Measurements from ENCODE around the gene ISG15.

The ISG15 gene

GRCh38 chr1:1020415-1021009, 7.2 kb downstream of the ISG15 start:
- H3K27me3 ChIP-seq (replicated peaks; ENCODE audit: control insufficient read depth, insufficient read depth, low read length) = no peaks in the 10 kb centered on the region
- no peak for TF ChIP-seq CTCF (IDR thresholded peaks at IDR 0.05; ENCODE audit: insufficient read depth, low read length, poor library complexity, severe bottlenecking)
- DNase-seq (ENCODE audit: extremely low read depth, insufficient read length) = no peak
- H3K36me3 ChIP-seq (ENCODE audit: control insufficient read depth, insufficient read depth, low read length) = no peaks in the 10 kb centered on the region
- H3K4me3 ChIP-seq (replicated peaks; ENCODE audit: low read depth, low read length) = peak overlapping the region; percentile 71

GRCh38 chr1:1021010-1021919, 8.0 kb downstream of the ISG15 start:
- no peaks in the 10 kb centered on the region for H3K27me3 ChIP-seq (replicated peaks; ENCODE audit: control insufficient read depth, insufficient read depth, low read length)
- DNase-seq (ENCODE audit: extremely low read depth, insufficient read length) = no peak
- peak overlapping the region; percentile 71 for H3K4me3 ChIP-seq (replicated peaks; ENCODE audit: low read depth, low read length)
- TF ChIP-seq CTCF (IDR thresholded peaks at IDR 0.05; ENCODE audit: insufficient read depth, low read length, poor library complexity, severe bottlenecking) = no peak
- H3K36me3 ChIP-seq (ENCODE audit: control insufficient read depth, insufficient read depth, low read length) = no peaks in the 10 kb centered on the region

- no peak for DNase-seq (ENCODE audit: extremely low read depth, insufficient read length)
- no peaks in the 10 kb centered on the region for H3K27me3 ChIP-seq (replicated peaks; ENCODE audit: control insufficient read depth, insufficient read depth, low read length)
- no peak overlapping the region for H3K4me3 ChIP-seq (replicated peaks; ENCODE audit: low read depth, low read length)
- no peaks in the 10 kb centered on the region for H3K36me3 ChIP-seq (ENCODE audit: control insufficient read depth, insufficient read depth, low read length)
- TF ChIP-seq CTCF (IDR thresholded peaks at IDR 0.05; ENCODE audit: insufficient read depth, low read length, poor library complexity, severe bottlenecking) = no peak
These were observed 8.6 kb downstream of the ISG15 start for GRCh38 chr1:1021920-1022259.

GRCh38 chr1:1022302-1023009, 9.2 kb downstream of the ISG15 start:
- H3K27me3 ChIP-seq (replicated peaks; ENCODE audit: control insufficient read depth, insufficient read depth, low read length) = no peaks in the 10 kb centered on the region
- no peak for TF ChIP-seq CTCF (IDR thresholded peaks at IDR 0.05; ENCODE audit: insufficient read depth, low read length, poor library complexity, severe bottlenecking)
- H3K4me3 ChIP-seq (replicated peaks; ENCODE audit: low read depth, low read length) = no peak overlapping the region
- no peaks in the 10 kb centered on the region for H3K36me3 ChIP-seq (ENCODE audit: control insufficient read depth, insufficient read depth, low read length)
- DNase-seq (ENCODE audit: extremely low read depth, insufficient read length) = no peak

- no peak for TF ChIP-seq CTCF (IDR thresholded peaks at IDR 0.05; ENCODE audit: insufficient read depth, low read length, poor library complexity, severe bottlenecking)
- H3K36me3 ChIP-seq (ENCODE audit: control insufficient read depth, insufficient read depth, low read length) = no peaks in the 10 kb centered on the region; the same call in 1 of the 2 replicates
- H3K27me3 ChIP-seq (replicated peaks; ENCODE audit: control insufficient read depth, insufficient read depth, low read length) = no peaks in the 10 kb centered on the region
- DNase-seq (ENCODE audit: extremely low read depth, insufficient read length) = no peak
- H3K4me3 ChIP-seq (replicated peaks; ENCODE audit: low read depth, low read length) = no peak overlapping the region
These were observed 10.4 kb downstream of the ISG15 start for GRCh38 chr1:1023700-1024099.
